ENCODE results near the gene EML6. TPM values are rescaled to one million over a fixed set of nuclear protein-coding genes. Genes with fewer than 3 reads are reported as not detected.
A peak's percentile ranks its signal among the peaks of the same experiment; 100 is the strongest.
"Not testable (repeated sequence)": the region's sequence is repeated elsewhere in the genome, so short reads cannot be mapped to it uniquely, and the experiment has no call there.

Gene EML6
- total RNA-seq, 1 donor from 2014 or later: 0.56 TPM

GRCh38 chr2:54990694-54991093, 267.2 kb downstream of the EML6 start:
- intact Hi-C loops (cut with DNase I); DNase-seq: not testable (repeated sequence)

DNA sequence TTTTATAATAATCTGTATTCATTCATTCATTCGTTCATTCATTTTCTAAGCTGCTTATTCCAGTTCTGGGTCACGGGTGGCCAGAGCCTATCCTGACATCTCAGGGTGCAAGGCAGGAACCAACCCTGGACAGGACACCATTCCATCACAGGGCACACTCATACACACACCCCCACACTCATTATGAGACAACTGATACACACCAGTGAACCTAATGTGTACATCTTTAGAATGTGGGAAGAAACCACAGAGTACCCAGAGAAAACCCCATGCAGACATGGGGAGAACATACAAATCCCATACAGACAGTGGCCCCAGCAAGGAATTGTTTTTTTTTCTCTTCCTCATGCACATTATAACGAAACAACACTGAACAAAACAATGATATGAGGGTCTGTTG, 272.1 kb downstream of the EML6 start:
- intact Hi-C loops (cut with DNase I): no loop called here
- DNase-seq (no peak), ATAC-seq (ENCODE audit: poor library complexity) (no peak)

More at GRCh38 chr2:54990694-54991093, 267.2 kb downstream of the EML6 start:
- ATAC-seq (ENCODE audit: poor library complexity): not testable (repeated sequence)

GRCh38 chr2:54997826-54998225, 274.4 kb downstream of the EML6 start:
- intact Hi-C loops (cut with DNase I): no loop called here
- ATAC-seq (ENCODE audit: poor library complexity) (no peak), DNase-seq (no peak)

GRCh38 chr2:54999182-54999581, 275.7 kb downstream of the EML6 start:
- intact Hi-C loops (cut with DNase I): no loop called here
- DNase-seq (no peak), ATAC-seq (ENCODE audit: poor library complexity) (no peak)

GRCh38 chr2:55000341-55000740, 276.9 kb downstream of the EML6 start:
- DNase-seq (no peak), ATAC-seq (ENCODE audit: poor library complexity) (no peak)
- intact Hi-C loops (cut with DNase I): no loop called here

GRCh38 chr2:55001716-55002115, 278.3 kb downstream of the EML6 start:
- intact Hi-C loops (cut with DNase I): no loop called here
- no peak for ATAC-seq (ENCODE audit: poor library complexity)
- DNase-seq: no peak

- intact Hi-C loops (cut with DNase I): no loop called here
- ATAC-seq (ENCODE audit: poor library complexity) (no peak), DNase-seq (no peak)
Measured at GRCh38 chr2:55003706-55004639, 280.5 kb downstream of the EML6 start.

DNA sequence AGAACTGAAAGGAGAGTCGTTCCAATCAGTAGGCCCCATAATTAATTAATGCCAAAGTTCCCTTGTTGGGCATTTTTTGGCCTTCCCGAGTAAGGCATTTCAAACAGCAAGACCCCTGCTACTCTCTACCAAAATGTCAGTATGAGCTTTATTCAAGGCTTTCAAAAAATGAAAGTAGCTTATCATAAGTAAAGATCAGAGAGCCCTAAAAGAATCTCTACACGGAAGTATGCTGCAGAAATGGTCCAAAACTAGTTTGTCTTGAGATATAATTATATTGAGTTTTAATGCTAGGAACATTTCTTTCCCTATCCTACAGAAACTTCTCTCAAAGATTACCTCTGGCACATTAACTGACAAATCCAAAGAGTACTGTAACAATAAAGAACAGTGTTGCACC, 282.8 kb downstream of the EML6 start:
- intact Hi-C loops (cut with DNase I): no loop called here
- DNase-seq: no peak
- ATAC-seq (ENCODE audit: poor library complexity): no peak

DNA sequence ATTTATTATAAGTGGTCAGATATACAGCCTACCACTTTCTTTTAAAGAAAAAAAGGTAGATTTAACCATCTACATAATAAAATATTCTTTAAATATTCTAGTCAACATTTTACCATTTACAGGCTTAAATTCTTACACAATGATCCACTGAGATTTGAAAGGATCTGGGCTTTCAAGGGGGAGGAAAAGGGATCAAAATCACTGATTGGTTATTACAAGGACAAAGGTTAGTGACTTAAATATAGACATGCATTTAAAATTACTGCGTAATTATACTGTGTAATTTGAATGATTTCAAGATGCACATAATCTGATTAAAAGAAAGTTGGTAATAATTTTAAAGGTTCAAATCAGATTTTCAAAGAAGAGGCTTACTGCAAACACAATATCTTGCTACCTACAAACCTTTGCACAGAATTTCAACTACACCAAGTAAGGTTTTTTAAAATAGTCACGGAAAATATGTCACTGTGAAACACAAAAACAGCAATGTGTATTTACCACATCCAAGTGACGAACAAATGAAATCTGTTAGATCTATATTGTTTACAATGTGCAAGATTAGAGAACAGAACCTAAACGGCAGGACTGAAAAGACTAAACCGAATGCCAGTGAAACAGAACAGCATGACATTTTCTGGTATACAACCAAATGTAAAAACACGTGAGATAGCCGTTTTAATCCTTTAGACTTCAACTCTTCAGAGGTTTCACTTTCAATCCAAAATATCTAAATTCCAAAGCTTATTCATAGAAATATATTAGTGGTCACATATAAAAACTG, 286.0 kb downstream of the EML6 start:
- intact Hi-C loops (cut with DNase I): no loop called here
- no peak for ATAC-seq (ENCODE audit: poor library complexity)
- no peak for DNase-seq

DNA sequence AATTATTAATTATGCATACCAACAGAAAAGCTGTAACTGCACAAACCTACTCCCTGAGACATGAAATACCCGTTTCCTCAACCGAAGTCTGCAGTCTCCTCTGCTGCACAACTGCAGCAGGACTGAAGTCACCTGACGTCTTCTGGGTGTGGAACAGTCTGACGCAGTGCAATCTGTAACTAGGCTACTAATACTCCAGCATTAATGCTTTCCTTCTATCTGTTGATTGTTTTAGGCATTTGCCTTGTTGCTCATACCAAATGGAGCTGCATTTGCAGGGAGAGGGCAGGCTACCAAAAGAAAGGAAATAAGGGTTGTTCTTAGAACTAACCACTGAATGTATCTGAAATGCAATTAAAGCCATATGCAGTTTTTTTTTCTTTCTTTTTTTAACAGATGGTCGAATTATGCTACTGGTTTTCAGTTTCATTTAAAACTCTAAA, 286.7 kb downstream of the EML6 start:
- peak; percentile 81 for ATAC-seq (ENCODE audit: poor library complexity)
- no peak for DNase-seq
- intact Hi-C loops (cut with DNase I): no loop called here

DNA sequence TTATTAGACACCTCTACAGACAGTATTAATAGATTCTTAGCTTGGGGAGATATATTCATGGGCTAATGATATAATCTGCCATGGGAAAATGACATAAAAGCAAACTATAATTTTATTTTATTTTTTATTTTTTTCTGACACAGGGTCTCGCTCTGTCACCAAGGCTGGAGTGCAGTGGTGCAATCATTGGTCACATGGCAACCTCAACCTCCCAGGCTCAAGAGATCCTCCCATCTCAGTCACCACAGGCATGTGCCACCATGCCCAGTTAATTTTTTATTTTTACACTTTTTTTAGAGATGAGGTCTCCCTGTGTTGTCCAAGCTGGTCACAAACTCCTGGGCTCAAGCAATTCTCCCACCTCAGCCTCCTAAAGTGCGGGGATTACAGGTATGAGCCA, 287.5 kb downstream of the EML6 start:
- peak; percentile 48 for ATAC-seq (ENCODE audit: poor library complexity)
- DNase-seq: no peak
- intact Hi-C loops (cut with DNase I): no loop called here

- DNase-seq (no peak), ATAC-seq (ENCODE audit: poor library complexity) (no peak)
- intact Hi-C loops (cut with DNase I): no loop called here
Measured at GRCh38 chr2:55011831-55012671, 288.6 kb downstream of the EML6 start.

- intact Hi-C loops (cut with DNase I): no loop called here
- no peak for DNase-seq
- no peak for ATAC-seq (ENCODE audit: poor library complexity)
Measured at GRCh38 chr2:55012672-55013484, 289.4 kb downstream of the EML6 start.

GRCh38 chr2:55013936-55014335, 290.5 kb downstream of the EML6 start:
- ATAC-seq (ENCODE audit: poor library complexity) (peak; percentile 36), DNase-seq (no peak)
- intact Hi-C loops (cut with DNase I): loop anchor here (2.0 kb wide), 1 partner anchor 163 kb away; no protein-coding TSS in a partner anchor

DNA sequence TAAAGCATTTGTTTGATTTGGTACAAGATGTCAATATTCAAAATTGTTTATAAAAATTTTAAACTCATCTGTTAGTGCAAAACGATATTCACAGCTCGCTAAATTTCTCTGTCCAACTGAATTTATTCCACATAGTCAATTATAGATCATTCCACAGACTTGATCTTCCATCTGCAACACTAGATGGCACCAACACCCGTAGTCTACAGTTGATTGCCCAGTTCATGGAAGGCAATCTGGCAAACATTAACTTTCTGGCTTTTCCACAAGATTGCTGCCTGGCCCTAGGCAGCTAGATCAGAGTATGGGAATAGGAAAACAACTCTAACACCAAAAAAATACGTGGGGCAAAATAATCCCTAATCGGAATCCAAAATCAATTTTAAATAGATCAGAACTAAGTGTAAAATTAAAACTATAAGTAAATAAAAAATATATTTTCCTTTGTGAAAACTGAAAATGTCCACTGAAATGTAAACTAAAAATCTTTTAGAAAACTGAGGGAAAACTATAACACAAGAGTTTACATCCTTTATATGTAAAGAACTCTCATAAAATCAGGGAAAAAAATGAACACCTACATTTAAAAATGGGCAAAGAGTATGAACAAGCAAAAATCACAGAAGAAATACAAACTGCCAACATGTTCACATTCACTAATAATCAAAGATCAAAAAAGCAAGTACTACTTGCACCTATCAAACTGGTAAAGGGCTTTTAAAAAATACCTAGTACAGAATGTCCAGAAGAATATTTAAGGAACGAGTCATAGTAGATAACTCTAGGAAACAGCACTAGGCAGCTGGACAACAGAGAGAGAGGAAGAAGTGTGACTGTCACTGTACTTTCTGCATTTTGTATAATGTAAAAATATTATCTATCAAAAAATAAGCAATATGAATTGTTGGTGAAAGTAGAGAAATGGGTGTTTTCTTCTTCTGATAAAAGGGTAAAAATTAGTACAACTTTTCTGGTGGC, 291.8 kb downstream of the EML6 start:
- ATAC-seq (ENCODE audit: poor library complexity): peak; percentile 87
- intact Hi-C loops (cut with DNase I): loop anchor here (2.0 kb wide), 1 partner anchor 162 kb away; no protein-coding TSS in a partner anchor
- DNase-seq: no peak

GRCh38 chr2:55017428-55017827, 294.0 kb downstream of the EML6 start:
- ATAC-seq (ENCODE audit: poor library complexity) (no peak), DNase-seq (no peak)
- intact Hi-C loops (cut with DNase I): no loop called here

- ATAC-seq (ENCODE audit: poor library complexity): no peak
- no peak for DNase-seq
- intact Hi-C loops (cut with DNase I): no loop called here
Measured at GRCh38 chr2:55017880-55018279, 294.4 kb downstream of the EML6 start.

Measured in Right ventricle myocardium superior (tissue), 1 donor.